Endodermal cell (in vitro differentiated cells): Measurements from ENCODE around the gene TPST2. TPM values are rescaled to one million over a fixed set of nuclear protein-coding genes. Genes with fewer than 3 reads are reported as not detected.

ENCODE experiments used
- DNase-seq: peaks from one replicate; pipeline ENCODE4 v3.0.0-alpha.2; 2017
- H3K27ac ChIP-seq: 2 replicates; pipeline ENCODE4 v1.5.1; 2013; ENCODE audit warnings: mild to moderate bottlenecking, low read depth, low read length, moderate library complexity
- H3K27me3 ChIP-seq: 2 replicates; pipeline ENCODE4 v1.6.1; 2013; ENCODE audit warnings: mild to moderate bottlenecking, low read length, moderate library complexity; ENCODE audit not compliant: insufficient read depth, control insufficient read depth, poor library complexity, severe bottlenecking
- H3K36me3 ChIP-seq: 2 replicates; pipeline ENCODE4 v1.7.0; 2013; ENCODE audit warnings: mild to moderate bottlenecking, low read length, moderate library complexity; ENCODE audit not compliant: control insufficient read depth, insufficient read depth
- H3K4me1 ChIP-seq: one replicate; pipeline ENCODE4 v1.7.0; 2013; ENCODE audit warnings: low read length; ENCODE audit not compliant: control insufficient read depth, insufficient read depth
- H3K4me3 ChIP-seq: 2 replicates; pipeline ENCODE4 v1.5.1; 2013; ENCODE audit warnings: mild to moderate bottlenecking, low read length, moderate library complexity
- H3K9ac ChIP-seq: 2 replicates; pipeline ENCODE4 v1.6.1; 2013; ENCODE audit warnings: mild to moderate bottlenecking, low read length, moderate library complexity; ENCODE audit not compliant: poor library complexity, severe bottlenecking; ENCODE audit errors: extremely low read depth
- H3K9me3 ChIP-seq: 2 replicates; pipeline ENCODE4 v1.6.1; 2013; ENCODE audit warnings: mild to moderate bottlenecking, low read length, moderate library complexity; ENCODE audit not compliant: control insufficient read depth
- H3K27ac Mint-ChIP-seq: 2 replicates; pipeline ENCODE4 v1.8.0; 2020; ENCODE audit warnings: mixed read lengths
- H3K27me3 Mint-ChIP-seq: 2 replicates; pipeline ENCODE4 v1.8.0; 2021; ENCODE audit warnings: mild to moderate bottlenecking, mixed read lengths; ENCODE audit not compliant: insufficient read depth
- H3K36me3 Mint-ChIP-seq: 2 replicates; pipeline ENCODE4 v1.8.0; 2020; ENCODE audit warnings: low read depth, mixed read lengths
- H3K4me1 Mint-ChIP-seq: 2 replicates; pipeline ENCODE4 v1.8.0; 2020; ENCODE audit warnings: mixed read lengths
- H3K4me3 Mint-ChIP-seq: 2 replicates; pipeline ENCODE4 v1.8.0; 2020; ENCODE audit warnings: mild to moderate bottlenecking, moderate library complexity, mixed read lengths
- H3K9me3 Mint-ChIP-seq: 2 replicates; pipeline ENCODE4 v1.8.0; 2020; ENCODE audit warnings: mild to moderate bottlenecking, mixed read lengths
- WGBS, 2 experiments: methylation state at CpG; one replicate each; pipeline versions ENCODE4 v1.1.5 to v1.1.7; 2013; ENCODE audit warnings: missing lambda C conversion rate in 2 of 2, mixed read lengths in 1 of 2; ENCODE audit not compliant: insufficient coverage in 1 of 2, insufficient read length in 1 of 2; 5-methylcytosine and 5-hydroxymethylcytosine counted together
- total RNA-seq, 2 donors: library from RNA; stranded (reverse); fragmentation: NEBNext Ultra II Directional in 1 of 2; extraction: Animal tissue kit (Norgen Biotek cat#: 25700) in 1 of 2; gene quantifications; 2 replicates in 1 of 2; 3 replicates in 1 of 2; pipeline ENCODE4 v1.2.1, GENCODE V29; 2021
- TF ChIP-seq, protein P1 (sequence below): fragments of 200-600 bp; sonication (generic); conservative IDR thresholded peaks from 2 replicates; pipeline ENCODE4 v1.5.0; 2021; ENCODE audit warnings: antibody characterized with exemption, mild to moderate bottlenecking

The TPST2 gene
- total RNA-seq, 2 donors from 2014 or later: 38.9 to 53.2 TPM

DNA sequence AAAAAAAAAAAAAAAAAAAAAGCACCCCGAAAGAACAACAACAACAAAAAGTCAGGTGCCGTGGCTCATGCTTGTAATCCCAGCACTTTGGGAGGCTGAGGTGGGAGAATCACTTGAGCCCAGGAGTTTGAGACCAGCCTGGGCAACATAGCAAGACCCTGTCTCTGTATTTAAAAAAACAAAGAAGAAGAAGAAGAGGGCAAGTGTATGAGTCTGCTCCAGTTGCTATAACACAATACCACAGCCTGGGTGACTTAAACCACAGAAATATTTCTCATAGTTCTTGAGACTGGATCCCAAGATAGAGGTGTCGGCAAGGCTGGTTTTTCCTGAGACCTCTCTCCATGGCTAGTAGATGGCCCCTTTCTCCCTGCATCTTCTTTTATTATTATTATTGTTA, 44.3 kb upstream of the TPST2 start:
- Mint-ChIP-seq H3K9me3 (no peaks in the 10 kb centered on the region), H3K36me3 (no peaks in the 10 kb centered on the region), H3K4me3 (no peak overlapping the region), H3K27me3 (no peaks in the 10 kb centered on the region), H3K4me1 (peaks cover 18% of the 10 kb centered on the region), H3K27ac (no peak overlapping the region)
- Histone ChIP-seq H3K4me3 (no peak overlapping the region), H3K9ac (no peak overlapping the region), H3K36me3 (no peaks in the 10 kb centered on the region), H3K9me3 (no peaks in the 10 kb centered on the region), H3K27ac (no peak overlapping the region), H3K4me1 (no peaks in the 10 kb centered on the region), H3K27me3 (no peaks in the 10 kb centered on the region)
- TF ChIP-seq, protein P1, sequence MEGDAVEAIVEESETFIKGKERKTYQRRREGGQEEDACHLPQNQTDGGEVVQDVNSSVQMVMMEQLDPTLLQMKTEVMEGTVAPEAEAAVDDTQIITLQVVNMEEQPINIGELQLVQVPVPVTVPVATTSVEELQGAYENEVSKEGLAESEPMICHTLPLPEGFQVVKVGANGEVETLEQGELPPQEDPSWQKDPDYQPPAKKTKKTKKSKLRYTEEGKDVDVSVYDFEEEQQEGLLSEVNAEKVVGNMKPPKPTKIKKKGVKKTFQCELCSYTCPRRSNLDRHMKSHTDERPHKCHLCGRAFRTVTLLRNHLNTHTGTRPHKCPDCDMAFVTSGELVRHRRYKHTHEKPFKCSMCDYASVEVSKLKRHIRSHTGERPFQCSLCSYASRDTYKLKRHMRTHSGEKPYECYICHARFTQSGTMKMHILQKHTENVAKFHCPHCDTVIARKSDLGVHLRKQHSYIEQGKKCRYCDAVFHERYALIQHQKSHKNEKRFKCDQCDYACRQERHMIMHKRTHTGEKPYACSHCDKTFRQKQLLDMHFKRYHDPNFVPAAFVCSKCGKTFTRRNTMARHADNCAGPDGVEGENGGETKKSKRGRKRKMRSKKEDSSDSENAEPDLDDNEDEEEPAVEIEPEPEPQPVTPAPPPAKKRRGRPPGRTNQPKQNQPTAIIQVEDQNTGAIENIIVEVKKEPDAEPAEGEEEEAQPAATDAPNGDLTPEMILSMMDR: no peak
- no peak for DNase-seq
- 96% methylated on average over 3 of the region's 3 CpGs; no CpG with 5 or more reads in 1 of the 2 experiments for WGBS, 2 experiments

DNA sequence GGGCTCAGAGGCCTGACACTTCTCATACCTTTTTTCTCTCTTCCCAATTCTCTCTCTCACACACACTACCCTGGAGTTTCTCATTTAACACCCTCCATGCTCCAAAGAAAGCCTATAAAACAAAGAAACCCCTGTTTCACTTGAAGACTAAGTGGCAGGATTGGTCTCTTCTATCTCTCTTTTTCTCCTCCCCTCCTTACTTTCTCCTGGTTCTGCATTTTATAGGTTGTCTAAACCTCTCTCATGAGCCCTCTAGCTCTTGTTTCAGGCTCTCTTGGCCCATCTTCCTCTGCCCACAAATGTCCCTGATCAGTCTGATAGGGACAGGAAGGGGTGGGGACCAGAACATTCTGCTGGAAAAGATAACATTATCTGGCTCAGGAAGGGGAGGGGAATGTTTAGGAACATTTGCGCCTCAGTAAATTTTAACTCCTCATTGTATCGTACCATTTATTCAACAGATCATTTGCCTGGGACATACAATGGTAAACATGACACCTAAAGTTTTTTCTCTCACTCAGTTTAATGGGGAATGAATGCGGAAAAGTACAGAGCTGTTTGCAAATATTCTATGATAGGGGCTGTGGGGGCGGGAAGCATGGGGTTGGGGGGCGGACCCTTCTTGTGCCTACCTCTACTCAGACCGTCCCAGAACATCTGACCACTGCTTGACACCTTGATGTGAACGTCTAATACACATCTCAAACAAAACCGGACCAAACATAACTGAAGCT, 42.7 kb upstream of the TPST2 start:
- no peak for DNase-seq
- Histone ChIP-seq H3K9me3 (no peaks in the 10 kb centered on the region), H3K9ac (no peak overlapping the region), H3K4me1 (no peaks in the 10 kb centered on the region), H3K36me3 (no peaks in the 10 kb centered on the region), H3K4me3 (no peak overlapping the region), H3K27me3 (no peaks in the 10 kb centered on the region), H3K27ac (no peak overlapping the region)
- Mint-ChIP-seq H3K4me3 (no peak overlapping the region), H3K4me1 (peaks cover 18% of the 10 kb centered on the region), H3K36me3 (no peaks in the 10 kb centered on the region), H3K27ac (peak overlapping the region; percentile 8), H3K27me3 (no peaks in the 10 kb centered on the region), H3K9me3 (no peaks in the 10 kb centered on the region)
- TF ChIP-seq, protein P1: no peak
- WGBS, 2 experiments: 67% methylated on average over 3 to 8 of the region's 8 CpGs

DNA sequence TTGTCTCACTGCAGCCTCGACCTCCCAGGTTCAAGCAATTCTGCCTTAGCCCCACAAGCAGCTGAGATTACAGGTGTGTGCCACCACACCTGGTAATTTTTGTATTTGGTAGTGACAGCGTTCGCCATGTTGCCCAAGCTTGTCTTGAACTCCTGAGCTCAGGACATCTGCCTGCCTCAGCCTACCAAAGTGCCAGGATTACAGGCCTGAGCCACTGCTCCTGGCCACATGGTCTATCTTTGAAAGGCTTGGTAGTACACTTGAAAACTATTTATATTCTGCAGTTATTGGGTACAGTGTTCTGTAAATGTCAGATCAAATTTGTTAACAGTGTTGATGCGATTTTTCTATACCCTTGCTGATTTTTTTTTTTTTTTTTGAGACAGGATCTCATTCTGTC, 41.4 kb upstream of the TPST2 start:
- no peak overlapping the region for H3K27ac Mint-ChIP-seq
- Histone ChIP-seq H3K27ac (no peak overlapping the region), H3K4me3 (no peak overlapping the region), H3K9me3 (no peaks in the 10 kb centered on the region), H3K27me3 (no peaks in the 10 kb centered on the region), H3K9ac (no peak overlapping the region), H3K4me1 (no peaks in the 10 kb centered on the region), H3K36me3 (no peaks in the 10 kb centered on the region)
- 98 to 100% methylated on average over 2 to 4 of the region's 4 CpGs for WGBS, 2 experiments
- DNase-seq: no peak
- H3K9me3 Mint-ChIP-seq: no peaks in the 10 kb centered on the region
- H3K4me3 Mint-ChIP-seq: no peak overlapping the region
- no peaks in the 10 kb centered on the region for H3K36me3 Mint-ChIP-seq
- TF ChIP-seq, protein P1: no peak
- H3K4me1 Mint-ChIP-seq: peaks cover 18% of the 10 kb centered on the region
- H3K27me3 Mint-ChIP-seq: no peaks in the 10 kb centered on the region
